GM23338 (cell line): ENCODE results near the gene NFIA.

Experiments
- CREB1 ChIP-seq: fragments of 250-450 bp; sonication (Bioruptor Pico); IDR thresholded peaks from 2 replicates; pipeline ENCODE4 v1.5.0; 2020; ENCODE audit warnings: low read depth, mild to moderate bottlenecking, moderate library complexity
- CTCF ChIP-seq, 2 experiments: fragments of 200-600 bp in 1 of 2; sonication (generic) in 1 of 2; conservative IDR thresholded peaks; 2 replicates each; pipeline versions ENCODE4 v1.5.1 to v1.6.1; 2016 to 2017; ENCODE audit warnings: antibody characterized with exemption in 2 of 2, low read depth in 2 of 2, mild to moderate bottlenecking in 2 of 2, moderate library complexity in 1 of 2
- EZH2 ChIP-seq: fragments of 200-600 bp; sonication (generic); IDR thresholded peaks from one replicate; pipeline ENCODE4 v1.8.0; 2017; ENCODE audit warnings: antibody characterized with exemption, mild to moderate bottlenecking, low read depth; ENCODE audit not compliant: unreplicated experiment
- EZH2phosphoT487 ChIP-seq: fragments of 200-600 bp; sonication (generic); IDR thresholded peaks from one replicate; pipeline ENCODE4 v1.8.1; 2018; ENCODE audit warnings: antibody characterized with exemption; ENCODE audit not compliant: unreplicated experiment
- JUNB ChIP-seq: IDR thresholded peaks from one replicate; pipeline ENCODE4 v1.6.1; 2016; ENCODE audit warnings: antibody characterized with exemption; ENCODE audit not compliant: unreplicated experiment
- NANOG ChIP-seq: IDR thresholded peaks from 2 replicates; pipeline ENCODE4 v1.6.1; 2016; ENCODE audit warnings: antibody characterized with exemption, borderline replicate concordance
- POLR2AphosphoS5 ChIP-seq: IDR thresholded peaks from 2 replicates; pipeline ENCODE4 v1.6.1; 2016; ENCODE audit warnings: antibody characterized with exemption, low read depth
- STAT1 ChIP-seq: IDR thresholded peaks from one replicate; pipeline ENCODE4 v1.6.1; 2016; ENCODE audit warnings: antibody characterized with exemption; ENCODE audit not compliant: unreplicated experiment
- ZNF114 ChIP-seq: fragments of 250-450 bp; sonication (Bioruptor Pico); IDR thresholded peaks from 2 replicates; pipeline ENCODE4 v1.5.0; 2020; ENCODE audit warnings: mild to moderate bottlenecking, moderate library complexity
- ZNF331 ChIP-seq: fragments of 250-450 bp; sonication (Bioruptor Pico); IDR thresholded peaks from 2 replicates; pipeline ENCODE4 v1.5.0; 2020; ENCODE audit warnings: low read depth, mild to moderate bottlenecking, moderate library complexity
- TF ChIP-seq, protein P1 (sequence below): IDR thresholded peaks from one replicate; pipeline ENCODE4 v1.6.1; 2018; ENCODE audit warnings: antibody characterized with exemption; ENCODE audit not compliant: unreplicated experiment
- TF ChIP-seq, protein P2 (sequence below): fragments of 250-450 bp; sonication (Bioruptor Pico); IDR thresholded peaks from 2 replicates; pipeline ENCODE4 v1.5.0; 2020; ENCODE audit warnings: mild to moderate bottlenecking, moderate library complexity
- TF ChIP-seq, protein P3 (sequence below): IDR thresholded peaks from 2 replicates; pipeline ENCODE4 v1.6.1; 2016; ENCODE audit warnings: antibody characterized with exemption

DNA sequence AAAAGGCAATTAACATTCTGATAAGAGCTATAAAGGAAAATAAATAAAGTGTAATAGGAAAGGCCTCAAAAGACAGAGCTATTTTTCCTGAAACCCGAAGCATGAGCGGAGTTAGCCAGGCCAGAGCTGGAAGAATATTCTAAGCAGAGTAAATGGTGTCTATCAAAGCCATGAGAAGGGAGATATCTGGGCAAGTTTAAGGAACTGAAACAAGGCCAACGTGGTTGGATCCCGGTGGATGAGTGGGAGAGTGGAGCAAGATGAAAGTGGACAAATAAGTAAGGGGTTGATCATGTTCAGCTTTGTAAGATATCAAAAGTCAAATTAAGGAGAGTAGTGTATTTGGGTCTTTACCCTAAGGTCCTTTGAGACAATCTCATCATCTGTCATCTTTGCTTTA is 408.6 kb downstream of the NFIA start:
- TF ChIP-seq, protein P1, sequence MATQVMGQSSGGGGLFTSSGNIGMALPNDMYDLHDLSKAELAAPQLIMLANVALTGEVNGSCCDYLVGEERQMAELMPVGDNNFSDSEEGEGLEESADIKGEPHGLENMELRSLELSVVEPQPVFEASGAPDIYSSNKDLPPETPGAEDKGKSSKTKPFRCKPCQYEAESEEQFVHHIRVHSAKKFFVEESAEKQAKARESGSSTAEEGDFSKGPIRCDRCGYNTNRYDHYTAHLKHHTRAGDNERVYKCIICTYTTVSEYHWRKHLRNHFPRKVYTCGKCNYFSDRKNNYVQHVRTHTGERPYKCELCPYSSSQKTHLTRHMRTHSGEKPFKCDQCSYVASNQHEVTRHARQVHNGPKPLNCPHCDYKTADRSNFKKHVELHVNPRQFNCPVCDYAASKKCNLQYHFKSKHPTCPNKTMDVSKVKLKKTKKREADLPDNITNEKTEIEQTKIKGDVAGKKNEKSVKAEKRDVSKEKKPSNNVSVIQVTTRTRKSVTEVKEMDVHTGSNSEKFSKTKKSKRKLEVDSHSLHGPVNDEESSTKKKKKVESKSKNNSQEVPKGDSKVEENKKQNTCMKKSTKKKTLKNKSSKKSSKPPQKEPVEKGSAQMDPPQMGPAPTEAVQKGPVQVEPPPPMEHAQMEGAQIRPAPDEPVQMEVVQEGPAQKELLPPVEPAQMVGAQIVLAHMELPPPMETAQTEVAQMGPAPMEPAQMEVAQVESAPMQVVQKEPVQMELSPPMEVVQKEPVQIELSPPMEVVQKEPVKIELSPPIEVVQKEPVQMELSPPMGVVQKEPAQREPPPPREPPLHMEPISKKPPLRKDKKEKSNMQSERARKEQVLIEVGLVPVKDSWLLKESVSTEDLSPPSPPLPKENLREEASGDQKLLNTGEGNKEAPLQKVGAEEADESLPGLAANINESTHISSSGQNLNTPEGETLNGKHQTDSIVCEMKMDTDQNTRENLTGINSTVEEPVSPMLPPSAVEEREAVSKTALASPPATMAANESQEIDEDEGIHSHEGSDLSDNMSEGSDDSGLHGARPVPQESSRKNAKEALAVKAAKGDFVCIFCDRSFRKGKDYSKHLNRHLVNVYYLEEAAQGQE, result no peak
- no peak for TF ChIP-seq CTCF (conservative IDR thresholded peaks at IDR 0.05; ENCODE audit: low read depth in 2 of 2)
- no peak for TF ChIP-seq EZH2
- TF ChIP-seq POLR2AphosphoS5, result no peak
- TF ChIP-seq, protein P2, sequence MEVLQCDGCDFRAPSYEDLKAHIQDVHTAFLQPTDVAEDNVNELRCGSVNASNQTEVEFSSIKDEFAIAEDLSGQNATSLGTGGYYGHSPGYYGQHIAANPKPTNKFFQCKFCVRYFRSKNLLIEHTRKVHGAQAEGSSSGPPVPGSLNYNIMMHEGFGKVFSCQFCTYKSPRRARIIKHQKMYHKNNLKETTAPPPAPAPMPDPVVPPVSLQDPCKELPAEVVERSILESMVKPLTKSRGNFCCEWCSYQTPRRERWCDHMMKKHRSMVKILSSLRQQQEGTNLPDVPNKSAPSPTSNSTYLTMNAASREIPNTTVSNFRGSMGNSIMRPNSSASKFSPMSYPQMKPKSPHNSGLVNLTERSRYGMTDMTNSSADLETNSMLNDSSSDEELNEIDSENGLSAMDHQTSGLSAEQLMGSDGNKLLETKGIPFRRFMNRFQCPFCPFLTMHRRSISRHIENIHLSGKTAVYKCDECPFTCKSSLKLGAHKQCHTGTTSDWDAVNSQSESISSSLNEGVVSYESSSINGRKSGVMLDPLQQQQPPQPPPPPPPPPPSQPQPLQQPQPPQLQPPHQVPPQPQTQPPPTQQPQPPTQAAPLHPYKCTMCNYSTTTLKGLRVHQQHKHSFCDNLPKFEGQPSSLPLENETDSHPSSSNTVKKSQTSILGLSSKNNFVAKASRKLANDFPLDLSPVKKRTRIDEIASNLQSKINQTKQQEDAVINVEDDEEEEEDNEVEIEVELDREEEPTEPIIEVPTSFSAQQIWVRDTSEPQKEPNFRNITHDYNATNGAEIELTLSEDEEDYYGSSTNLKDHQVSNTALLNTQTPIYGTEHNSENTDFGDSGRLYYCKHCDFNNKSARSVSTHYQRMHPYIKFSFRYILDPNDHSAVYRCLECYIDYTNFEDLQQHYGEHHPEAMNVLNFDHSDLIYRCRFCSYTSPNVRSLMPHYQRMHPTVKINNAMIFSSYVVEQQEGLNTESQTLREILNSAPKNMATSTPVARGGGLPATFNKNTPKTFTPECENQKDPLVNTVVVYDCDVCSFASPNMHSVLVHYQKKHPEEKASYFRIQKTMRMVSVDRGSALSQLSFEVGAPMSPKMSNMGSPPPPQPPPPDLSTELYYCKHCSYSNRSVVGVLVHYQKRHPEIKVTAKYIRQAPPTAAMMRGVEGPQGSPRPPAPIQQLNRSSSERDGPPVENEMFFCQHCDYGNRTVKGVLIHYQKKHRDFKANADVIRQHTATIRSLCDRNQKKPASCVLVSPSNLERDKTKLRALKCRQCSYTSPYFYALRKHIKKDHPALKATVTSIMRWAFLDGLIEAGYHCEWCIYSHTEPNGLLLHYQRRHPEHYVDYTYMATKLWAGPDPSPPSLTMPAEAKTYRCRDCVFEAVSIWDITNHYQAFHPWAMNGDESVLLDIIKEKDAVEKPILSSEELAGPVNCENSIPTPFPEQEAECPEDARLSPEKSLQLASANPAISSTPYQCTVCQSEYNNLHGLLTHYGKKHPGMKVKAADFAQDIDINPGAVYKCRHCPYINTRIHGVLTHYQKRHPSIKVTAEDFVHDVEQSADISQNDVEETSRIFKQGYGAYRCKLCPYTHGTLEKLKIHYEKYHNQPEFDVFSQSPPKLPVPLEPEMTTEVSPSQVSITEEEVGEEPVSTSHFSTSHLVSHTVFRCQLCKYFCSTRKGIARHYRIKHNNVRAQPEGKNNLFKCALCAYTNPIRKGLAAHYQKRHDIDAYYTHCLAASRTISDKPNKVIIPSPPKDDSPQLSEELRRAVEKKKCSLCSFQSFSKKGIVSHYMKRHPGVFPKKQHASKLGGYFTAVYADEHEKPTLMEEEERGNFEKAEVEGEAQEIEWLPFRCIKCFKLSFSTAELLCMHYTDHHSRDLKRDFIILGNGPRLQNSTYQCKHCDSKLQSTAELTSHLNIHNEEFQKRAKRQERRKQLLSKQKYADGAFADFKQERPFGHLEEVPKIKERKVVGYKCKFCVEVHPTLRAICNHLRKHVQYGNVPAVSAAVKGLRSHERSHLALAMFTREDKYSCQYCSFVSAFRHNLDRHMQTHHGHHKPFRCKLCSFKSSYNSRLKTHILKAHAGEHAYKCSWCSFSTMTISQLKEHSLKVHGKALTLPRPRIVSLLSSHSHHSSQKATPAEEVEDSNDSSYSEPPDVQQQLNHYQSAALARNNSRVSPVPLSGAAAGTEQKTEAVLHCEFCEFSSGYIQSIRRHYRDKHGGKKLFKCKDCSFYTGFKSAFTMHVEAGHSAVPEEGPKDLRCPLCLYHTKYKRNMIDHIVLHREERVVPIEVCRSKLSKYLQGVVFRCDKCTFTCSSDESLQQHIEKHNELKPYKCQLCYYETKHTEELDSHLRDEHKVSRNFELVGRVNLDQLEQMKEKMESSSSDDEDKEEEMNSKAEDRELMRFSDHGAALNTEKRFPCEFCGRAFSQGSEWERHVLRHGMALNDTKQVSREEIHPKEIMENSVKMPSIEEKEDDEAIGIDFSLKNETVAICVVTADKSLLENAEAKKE (CRISPR knock-in tag), result no peak
- TF ChIP-seq EZH2phosphoT487, result no peak
- no peak for TF ChIP-seq ZNF114 (CRISPR knock-in tag)
- TF ChIP-seq, protein P3, sequence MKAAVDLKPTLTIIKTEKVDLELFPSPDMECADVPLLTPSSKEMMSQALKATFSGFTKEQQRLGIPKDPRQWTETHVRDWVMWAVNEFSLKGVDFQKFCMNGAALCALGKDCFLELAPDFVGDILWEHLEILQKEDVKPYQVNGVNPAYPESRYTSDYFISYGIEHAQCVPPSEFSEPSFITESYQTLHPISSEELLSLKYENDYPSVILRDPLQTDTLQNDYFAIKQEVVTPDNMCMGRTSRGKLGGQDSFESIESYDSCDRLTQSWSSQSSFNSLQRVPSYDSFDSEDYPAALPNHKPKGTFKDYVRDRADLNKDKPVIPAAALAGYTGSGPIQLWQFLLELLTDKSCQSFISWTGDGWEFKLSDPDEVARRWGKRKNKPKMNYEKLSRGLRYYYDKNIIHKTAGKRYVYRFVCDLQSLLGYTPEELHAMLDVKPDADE, result no peak
- no peak for TF ChIP-seq ZNF331 (CRISPR knock-in tag)
- TF ChIP-seq CREB1 (CRISPR knock-in tag), result no peak
- no peak for TF ChIP-seq JUNB
- TF ChIP-seq NANOG, result no peak
- no peak for TF ChIP-seq STAT1
